ENCODE data around the gene KRT31. TPM values are rescaled to one million over a fixed set of nuclear protein-coding genes. Genes with fewer than 3 reads are reported as not detected.

KRT31 gene
- total RNA-seq, 2 experiments from 2014 or later, result not detected

DNA sequence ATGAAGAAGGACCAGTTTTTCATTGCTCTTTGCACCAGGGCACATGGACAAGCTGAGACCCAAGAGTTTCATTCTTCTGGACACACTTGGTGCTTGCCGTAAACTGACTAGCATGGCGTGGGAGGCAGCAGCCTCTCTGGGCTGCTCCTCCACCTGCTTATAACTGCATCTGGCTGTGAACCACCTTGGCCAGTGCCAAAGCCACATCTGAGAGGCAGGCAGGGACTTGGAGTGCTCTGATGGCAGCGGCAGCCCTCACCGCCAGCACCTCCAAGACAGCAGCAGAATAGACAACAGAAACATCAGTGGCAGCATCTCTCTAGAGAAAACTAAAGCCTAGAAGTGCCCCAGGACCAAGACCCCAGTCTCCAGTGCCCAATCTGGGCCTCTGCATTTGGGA, 22.3 kb upstream of the KRT31 start:
- Histone ChIP-seq H3K36me3 (ENCODE audit: insufficient read depth, low read length) (no peaks in the 10 kb centered on the region), H3K9me3 (ENCODE audit: control insufficient read depth in 1 of 2, insufficient read depth in 1 of 2, low read length in 2 of 2) (peaks cover 0 to 5% of the 10 kb centered on the region in 2 experiments), H3K27me3 (ENCODE audit: control insufficient read depth in 1 of 2, insufficient read depth in 2 of 2, low read length in 2 of 2) (no peaks in the 10 kb centered on the region), H3K27ac (ENCODE audit: low read depth in 1 of 2, low read length in 2 of 2) (no peak overlapping the region), H3K4me1 (ENCODE audit: insufficient read depth, low read length) (no peaks in the 10 kb centered on the region), H3K4me3 (ENCODE audit: low read length) (no peak overlapping the region)
- DNase-seq, result peak in 3 of 14 experiments; percentile 14 to 28 (median 19)
- ATAC-seq (ENCODE audit: poor library complexity), result no peak
- Mint-ChIP-seq H3K27ac (no peak overlapping the region), H3K4me1 (ENCODE audit: low read depth) (no peaks in the 10 kb centered on the region), H3K4me3 (no peak overlapping the region), H3K36me3 (ENCODE audit: low read depth) (no peaks in the 10 kb centered on the region), H3K9me3 (no peaks in the 10 kb centered on the region), H3K27me3 (no peaks in the 10 kb centered on the region)
- intact Hi-C loops (cut with DNase I, micrococcal nuclease), result loop anchor here in 1 of 2 experiments (5.0 kb wide), 1 partner anchor 58 kb away; no protein-coding TSS in a partner anchor
- CTCF ChIA-PET, result interaction anchor here (1.2 kb wide), 1 partner anchor 24 kb away, joined by 3 read pairs; no protein-coding TSS in a partner anchor
- POLR2A ChIA-PET, result no interaction called here
- TF ChIP-seq CTCF (IDR thresholded peaks at IDR 0.05), result no peak

DNA sequence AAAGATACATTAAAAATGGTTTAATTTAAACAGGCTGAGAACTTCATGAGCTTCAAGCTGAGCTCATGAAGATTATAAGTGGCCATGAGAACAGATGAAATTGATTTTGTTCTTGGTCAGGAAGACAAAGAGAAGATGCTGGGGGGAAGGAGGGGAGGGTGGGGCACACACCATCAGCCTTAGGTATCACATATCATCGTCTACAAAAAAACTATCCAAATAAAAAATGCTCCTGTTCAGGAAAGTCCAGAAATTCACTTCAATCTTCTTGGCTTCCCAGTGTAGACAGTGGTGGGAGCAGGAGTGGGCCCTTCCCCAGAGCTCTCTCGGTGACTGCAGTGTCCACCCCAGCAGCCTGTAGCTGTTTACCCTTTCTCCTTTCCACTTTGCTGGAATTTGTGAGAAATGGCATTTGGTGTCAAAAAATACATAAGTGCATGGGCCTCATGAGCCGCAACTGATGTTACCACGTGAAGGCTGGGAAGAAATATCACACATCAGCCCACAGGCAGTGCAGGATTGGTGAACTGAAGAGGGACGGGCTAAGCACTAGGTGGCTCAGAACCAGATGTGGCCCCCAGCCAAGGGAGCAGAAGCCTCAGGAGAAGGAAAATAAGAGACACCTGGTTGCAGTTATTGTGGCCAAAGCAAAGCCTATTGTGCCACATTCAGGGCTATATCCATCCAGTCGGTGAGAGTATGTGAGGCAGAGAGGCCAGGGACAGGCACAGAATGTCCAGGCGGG, 20.9 kb upstream of the KRT31 start:
- intact Hi-C loops (cut with DNase I, micrococcal nuclease), result loop anchor here in 1 of 2 experiments (5.0 kb wide), 1 partner anchor 59 kb away; no protein-coding TSS in a partner anchor
- Histone ChIP-seq H3K27me3 (ENCODE audit: control insufficient read depth in 1 of 2, insufficient read depth in 2 of 2, low read length in 2 of 2) (no peaks in the 10 kb centered on the region), H3K27ac (ENCODE audit: low read depth in 1 of 2, low read length in 2 of 2) (no peak overlapping the region), H3K36me3 (ENCODE audit: insufficient read depth, low read length) (no peaks in the 10 kb centered on the region), H3K4me1 (ENCODE audit: insufficient read depth, low read length) (no peaks in the 10 kb centered on the region), H3K9me3 (ENCODE audit: control insufficient read depth in 1 of 2, insufficient read depth in 1 of 2, low read length in 2 of 2) (no peaks in the 10 kb centered on the region), H3K4me3 (ENCODE audit: low read length) (no peak overlapping the region)
- Mint-ChIP-seq H3K4me1 (ENCODE audit: low read depth) (no peaks in the 10 kb centered on the region), H3K27me3 (no peaks in the 10 kb centered on the region), H3K36me3 (ENCODE audit: low read depth) (no peaks in the 10 kb centered on the region), H3K4me3 (no peak overlapping the region), H3K27ac (no peak overlapping the region), H3K9me3 (no peaks in the 10 kb centered on the region)
- DNase-seq, result no peak
- POLR2A ChIA-PET, result interaction anchor here (0.6 kb wide), 1 partner anchor 394 kb away, joined by 3 read pairs; the partner anchor contains the start of gene FKBP10
- CTCF ChIA-PET, result interaction anchor here (0.9 kb wide), 1 partner anchor 130 kb away, joined by 3 read pairs; no protein-coding TSS in a partner anchor
- no peak for TF ChIP-seq CTCF (IDR thresholded peaks at IDR 0.05)
- no peak for ATAC-seq (ENCODE audit: poor library complexity)

GRCh38 chr17:41417576-41418015, 20.2 kb upstream of the KRT31 start:
- ChIA-PET POLR2A (interaction anchor here (0.6 kb wide), 1 partner anchor 395 kb away, joined by 3 read pairs; the partner anchor contains the start of gene FKBP10), CTCF (interaction anchor here (0.9 kb wide), 1 partner anchor 131 kb away, joined by 3 read pairs; no protein-coding TSS in a partner anchor)
- DNase-seq, result peak in 2 of 14 experiments; percentile 15 to 24
- no peaks in the 10 kb centered on the region for H3K36me3 ChIP-seq (ENCODE audit: insufficient read depth, low read length)
- intact Hi-C loops (cut with DNase I, micrococcal nuclease), result loop anchor here in 1 of 2 experiments (5.0 kb wide), 1 partner anchor 60 kb away; no protein-coding TSS in a partner anchor
- peak; percentile 16 for TF ChIP-seq CTCF (IDR thresholded peaks at IDR 0.05)
- H3K27ac ChIP-seq (ENCODE audit: low read depth in 1 of 2, low read length in 2 of 2), result no peak overlapping the region
- ATAC-seq (ENCODE audit: poor library complexity), result no peak
- Mint-ChIP-seq H3K4me1 (ENCODE audit: low read depth) (no peaks in the 10 kb centered on the region), H3K27me3 (no peaks in the 10 kb centered on the region), H3K4me3 (no peak overlapping the region), H3K36me3 (ENCODE audit: low read depth) (no peaks in the 10 kb centered on the region), H3K27ac (no peak overlapping the region), H3K9me3 (no peaks in the 10 kb centered on the region)
- H3K4me3 ChIP-seq (ENCODE audit: low read length), result no peak overlapping the region
- H3K4me1 ChIP-seq (ENCODE audit: insufficient read depth, low read length), result no peaks in the 10 kb centered on the region
- no peaks in the 10 kb centered on the region for H3K27me3 ChIP-seq (ENCODE audit: control insufficient read depth in 1 of 2, insufficient read depth in 2 of 2, low read length in 2 of 2)
- no peaks in the 10 kb centered on the region for H3K9me3 ChIP-seq (ENCODE audit: control insufficient read depth in 1 of 2, insufficient read depth in 1 of 2, low read length in 2 of 2)
